Fibroblast of skin of right quadriceps (primary cell): ENCODE data around the gene DLX1.
A peak's percentile ranks its signal among the peaks of the same experiment; 100 is the strongest.
"Not testable (repeated sequence)": the region's sequence is repeated elsewhere in the genome, so short reads cannot be mapped to it uniquely, and the experiment has no call there.

Source experiments
- DNase-seq: peaks from one replicate; pipeline ENCODE4 v3.0.0-alpha.2; 2013

DLX1 gene

GRCh38 chr2:172120118-172120517, 34.8 kb downstream of the DLX1 start:
- DNase-seq: no peak

GRCh38 chr2:172128484-172128883, 43.2 kb downstream of the DLX1 start:
- DNase-seq: no peak

GRCh38 chr2:172129404-172129803, 44.1 kb downstream of the DLX1 start:
- no peak for DNase-seq

- no peak for DNase-seq
Measured at GRCh38 chr2:172131713-172132555, 46.6 kb downstream of the DLX1 start.

GRCh38 chr2:172134270-172134669, 49.0 kb downstream of the DLX1 start:
- DNase-seq: no peak

- DNase-seq: peak; percentile 11
Measured at GRCh38 chr2:172135446-172135845, 50.1 kb downstream of the DLX1 start.

GRCh38 chr2:172137109-172137508, 51.8 kb downstream of the DLX1 start:
- no peak for DNase-seq

- DNase-seq: no peak
Measured at GRCh38 chr2:172137943-172138342, 52.6 kb downstream of the DLX1 start.

GRCh38 chr2:172138727-172139126, 53.4 kb downstream of the DLX1 start:
- not testable (repeated sequence) for DNase-seq
